Upper lobe of left lung (tissue), 4 donors: ENCODE results near the gene TRMT61A.

Experiments
- CTCF ChIP-seq, 6 experiments: fragments of 450-650 bp in 4 of 6; fragments of 200-600 bp in 2 of 6; sonication (generic) in 2 of 6; IDR thresholded peaks; one replicate each; pipeline ENCODE4 v1.5.1; 2016 to 2019; ENCODE audit warnings: antibody characterized with exemption in 6 of 6
- EP300 ChIP-seq, 4 donors: sonication (generic); formaldehyde crosslinking; IDR thresholded peaks; one replicate each; pipeline ENCODE4 v1.5.1; 2017; ENCODE audit warnings: antibody characterized with exemption in 4 of 4, control low read depth in 2 of 4
- POLR2A ChIP-seq, 4 donors: fragments of 450-650 bp; IDR thresholded peaks; one replicate each; pipeline ENCODE4 v1.5.1; 2016 to 2017; ENCODE audit warnings: antibody characterized with exemption in 4 of 4, mild to moderate bottlenecking in 2 of 4

- TF ChIP-seq POLR2A (IDR thresholded peaks at IDR 0.05), result no peak
- TF ChIP-seq CTCF (IDR thresholded peaks at IDR 0.05), result no peak
- no peak for TF ChIP-seq EP300 (IDR thresholded peaks at IDR 0.05)
Observed at GRCh38 chr14:103480595-103480994, 48.4 kb upstream of the TRMT61A start.
